ENCODE results near the gene CAB39L. TPM values are rescaled to one million over a fixed set of nuclear protein-coding genes. Genes with fewer than 3 reads are reported as not detected.
A peak's percentile ranks its signal among the peaks of the same experiment; 100 is the strongest.

CAB39L gene
- polyA plus RNA-seq (2013, experiment 1 of 2), result 13.7 TPM
- polyA plus RNA-seq (2013, experiment 2 of 2), result 13.9 TPM

- H2BK12ac ChIP-seq (ENCODE audit: low read length), result no peak within 1 kb of the TSS
- H2AK5ac ChIP-seq (ENCODE audit: low read depth, low read length), result no peak within 1 kb of the TSS
- WGBS, 2 donors (ENCODE audit: extremely low coverage in 2 of 2, insufficient read length in 2 of 2, insufficient replicate concordance in 1 of 2), result no CpG with 5 or more reads among the region's 53 CpGs
These were observed at the start of gene CAB39L, which contains the start of gene SETDB2 for GRCh38 chr13:49443704-49444523. CAB39L (minus strand) TSS chr13:49444064; CDS start chr13:49382910, 61,154 bp downstream. SETDB2 (plus strand) TSS chr13:49444274; CDS start chr13:49451894, 7,620 bp downstream.

GRCh38 chr13:49488563-49488962 is 44.7 kb upstream of the CAB39L start:
- Histone ChIP-seq H2BK12ac (ENCODE audit: low read length) (no peak overlapping the region), H3K9me3 (replicated peaks in 1 of 2; ENCODE audit: control insufficient read depth in 2 of 2, insufficient read depth in 1 of 2, low read depth in 1 of 2, low read length in 2 of 2) (no peaks in the 10 kb centered on the region), H2BK15ac (ENCODE audit: low read length) (no peak overlapping the region), H3K4me2 (ENCODE audit: insufficient read depth, low read length, poor library complexity, severe bottlenecking) (no peak overlapping the region), H4K8ac (ENCODE audit: low read depth, low read length) (no peak overlapping the region), H3K27me3 (ENCODE audit: control insufficient read depth in 3 of 3, insufficient read depth in 3 of 3, low read depth in 1 of 3, low read length in 3 of 3) (no peaks in the 10 kb centered on the region), H3K9ac (ENCODE audit: low read depth, low read length, poor library complexity) (no peak overlapping the region), H3K4ac (ENCODE audit: low read length) (no peak overlapping the region), H4K91ac (ENCODE audit: low read depth, low read length, poor library complexity) (no peak overlapping the region), H2BK120ac (ENCODE audit: low read depth, low read length) (no peak overlapping the region), H3K79me1 (ENCODE audit: low read depth, low read length) (no peaks in the 10 kb centered on the region), H3K4me3 (ENCODE audit: low read length in 2 of 2) (no peak overlapping the region), H2AK5ac (ENCODE audit: low read depth, low read length) (no peak overlapping the region), H3K36me3 (replicated peaks in 1 of 2; ENCODE audit: control insufficient read depth in 2 of 2, insufficient read depth in 2 of 2, low read length in 2 of 2) (peaks cover 0 to 9% of the 10 kb centered on the region in 2 donors), H3K14ac (ENCODE audit: low read length) (no peak overlapping the region), H3K4me1 (ENCODE audit: control insufficient read depth in 2 of 2, insufficient read depth in 1 of 2, low read depth in 1 of 2, low read length in 2 of 2) (no peaks in the 10 kb centered on the region), H3K18ac (ENCODE audit: low read length) (no peak overlapping the region), H2AFZ (ENCODE audit: low read length) (no peak overlapping the region), H3K27ac (replicated peaks; ENCODE audit: low read length) (no peak overlapping the region), H3K23ac (ENCODE audit: low read depth, low read length, poor library complexity) (no peak overlapping the region), H2BK5ac (ENCODE audit: low read length) (no peak overlapping the region)
- WGBS, 2 donors (ENCODE audit: extremely low coverage in 2 of 2, insufficient read length in 2 of 2, insufficient replicate concordance in 1 of 2), result no CpG with 5 or more reads among the region's 2 CpGs
- DNase-seq (ENCODE audit: low spot score), result no peak

More at GRCh38 chr13:49443704-49444523, at the start of gene CAB39L, which contains the start of gene SETDB2:
- H4K91ac ChIP-seq (ENCODE audit: low read depth, low read length, poor library complexity), result no peak within 1 kb of the TSS
- H2AFZ ChIP-seq (ENCODE audit: low read length), result peak within 1 kb of the TSS; percentile 93
- H2BK15ac ChIP-seq (ENCODE audit: low read length), result peak within 1 kb of the TSS; percentile 91
- H4K8ac ChIP-seq (ENCODE audit: low read depth, low read length), result no peak within 1 kb of the TSS
- no peaks in the 10 kb centered on the region for H3K79me1 ChIP-seq (ENCODE audit: low read depth, low read length)
- H3K27ac ChIP-seq (replicated peaks; ENCODE audit: low read length), result peak within 1 kb of the TSS; percentile 78
- H3K4me3 ChIP-seq (ENCODE audit: low read length in 2 of 2), result peak within 1 kb of the TSS; percentile 74 to 91
- peak within 1 kb of the TSS; percentile 84 for H3K4me2 ChIP-seq (ENCODE audit: insufficient read depth, low read length, poor library complexity, severe bottlenecking)
- H3K14ac ChIP-seq (ENCODE audit: low read length), result peak within 1 kb of the TSS; percentile 79
- peak within 1 kb of the TSS; percentile 91 for H3K9ac ChIP-seq (ENCODE audit: low read depth, low read length, poor library complexity)
- no peaks in the 10 kb centered on the region for H3K9me3 ChIP-seq (replicated peaks in 1 of 2; ENCODE audit: control insufficient read depth in 2 of 2, insufficient read depth in 1 of 2, low read depth in 1 of 2, low read length in 2 of 2)
- no peak within 1 kb of the TSS for H3K4ac ChIP-seq (ENCODE audit: low read length)
- peaks cover 0 to 2% of the 10 kb centered on the region in 2 donors for H3K4me1 ChIP-seq (ENCODE audit: control insufficient read depth in 2 of 2, insufficient read depth in 1 of 2, low read depth in 1 of 2, low read length in 2 of 2)
- H3K36me3 ChIP-seq (replicated peaks in 1 of 2; ENCODE audit: control insufficient read depth in 2 of 2, insufficient read depth in 2 of 2, low read length in 2 of 2), result peaks cover 0 to 8% of the 10 kb centered on the region in 2 donors
- no peaks in the 10 kb centered on the region for H3K27me3 ChIP-seq (ENCODE audit: control insufficient read depth in 3 of 3, insufficient read depth in 3 of 3, low read depth in 1 of 3, low read length in 3 of 3)
- peak; percentile 95 for DNase-seq (ENCODE audit: low spot score)
- H3K23ac ChIP-seq (ENCODE audit: low read depth, low read length, poor library complexity), result peak within 1 kb of the TSS; percentile 97
- H2BK5ac ChIP-seq (ENCODE audit: low read length), result peak within 1 kb of the TSS; percentile 91
- H2BK120ac ChIP-seq (ENCODE audit: low read depth, low read length), result no peak within 1 kb of the TSS
- H3K18ac ChIP-seq (ENCODE audit: low read length), result peak within 1 kb of the TSS; percentile 94

GRCh38 chr13:49481788-49482187 is 37.9 kb upstream of the CAB39L start:
- H4K8ac ChIP-seq (ENCODE audit: low read depth, low read length), result no peak overlapping the region
- H2BK12ac ChIP-seq (ENCODE audit: low read length), result no peak overlapping the region
- no peak overlapping the region for H2BK5ac ChIP-seq (ENCODE audit: low read length)
- no peak for DNase-seq (ENCODE audit: low spot score)
- no peak overlapping the region for H3K14ac ChIP-seq (ENCODE audit: low read length)
- H3K27me3 ChIP-seq (ENCODE audit: control insufficient read depth in 3 of 3, insufficient read depth in 3 of 3, low read depth in 1 of 3, low read length in 3 of 3), result no peaks in the 10 kb centered on the region
- no peak overlapping the region for H3K9ac ChIP-seq (ENCODE audit: low read depth, low read length, poor library complexity)
- no peak overlapping the region for H2BK120ac ChIP-seq (ENCODE audit: low read depth, low read length)
- no peak overlapping the region for H2BK15ac ChIP-seq (ENCODE audit: low read length)
- H3K27ac ChIP-seq (replicated peaks; ENCODE audit: low read length), result no peak overlapping the region
- no peaks in the 10 kb centered on the region for H3K4me1 ChIP-seq (ENCODE audit: control insufficient read depth in 2 of 2, insufficient read depth in 1 of 2, low read depth in 1 of 2, low read length in 2 of 2)
- no CpG with 5 or more reads among the region's 5 CpGs for WGBS, 2 donors (ENCODE audit: extremely low coverage in 2 of 2, insufficient read length in 2 of 2, insufficient replicate concordance in 1 of 2)
- H3K79me1 ChIP-seq (ENCODE audit: low read depth, low read length), result no peaks in the 10 kb centered on the region
- H2AK5ac ChIP-seq (ENCODE audit: low read depth, low read length), result no peak overlapping the region
- H3K4ac ChIP-seq (ENCODE audit: low read length), result no peak overlapping the region
- no peak overlapping the region for H3K18ac ChIP-seq (ENCODE audit: low read length)
- H3K23ac ChIP-seq (ENCODE audit: low read depth, low read length, poor library complexity), result no peak overlapping the region
- no peaks in the 10 kb centered on the region for H3K9me3 ChIP-seq (replicated peaks in 1 of 2; ENCODE audit: control insufficient read depth in 2 of 2, insufficient read depth in 1 of 2, low read depth in 1 of 2, low read length in 2 of 2)
- H4K91ac ChIP-seq (ENCODE audit: low read depth, low read length, poor library complexity), result no peak overlapping the region
- no peak overlapping the region for H3K4me2 ChIP-seq (ENCODE audit: insufficient read depth, low read length, poor library complexity, severe bottlenecking)
- no peak overlapping the region for H2AFZ ChIP-seq (ENCODE audit: low read length)
- H3K36me3 ChIP-seq (replicated peaks in 1 of 2; ENCODE audit: control insufficient read depth in 2 of 2, insufficient read depth in 2 of 2, low read length in 2 of 2), result peaks cover 0 to 38% of the 10 kb centered on the region in 2 donors
- no peak overlapping the region for H3K4me3 ChIP-seq (ENCODE audit: low read length in 2 of 2)

GRCh38 chr13:49476529-49476928 is 32.7 kb upstream of the CAB39L start:
- no peak overlapping the region for H2AK5ac ChIP-seq (ENCODE audit: low read depth, low read length)
- no peak overlapping the region for H3K4me3 ChIP-seq (ENCODE audit: low read length in 2 of 2)
- H3K4me2 ChIP-seq (ENCODE audit: insufficient read depth, low read length, poor library complexity, severe bottlenecking), result no peak overlapping the region
- no peak overlapping the region for H2BK5ac ChIP-seq (ENCODE audit: low read length)
- no peak overlapping the region for H3K14ac ChIP-seq (ENCODE audit: low read length)
- H3K36me3 ChIP-seq (replicated peaks in 1 of 2; ENCODE audit: control insufficient read depth in 2 of 2, insufficient read depth in 2 of 2, low read length in 2 of 2), result peaks cover 0 to 51% of the 10 kb centered on the region in 2 donors
- H3K27ac ChIP-seq (replicated peaks; ENCODE audit: low read length), result no peak overlapping the region
- no peak overlapping the region for H3K4ac ChIP-seq (ENCODE audit: low read length)
- H3K79me1 ChIP-seq (ENCODE audit: low read depth, low read length), result no peaks in the 10 kb centered on the region
- H4K8ac ChIP-seq (ENCODE audit: low read depth, low read length), result no peak overlapping the region
- H4K91ac ChIP-seq (ENCODE audit: low read depth, low read length, poor library complexity), result no peak overlapping the region
- no peak overlapping the region for H2AFZ ChIP-seq (ENCODE audit: low read length)
- no peak overlapping the region for H3K9ac ChIP-seq (ENCODE audit: low read depth, low read length, poor library complexity)
- no peaks in the 10 kb centered on the region for H3K9me3 ChIP-seq (replicated peaks in 1 of 2; ENCODE audit: control insufficient read depth in 2 of 2, insufficient read depth in 1 of 2, low read depth in 1 of 2, low read length in 2 of 2)
- no peak overlapping the region for H2BK120ac ChIP-seq (ENCODE audit: low read depth, low read length)
- DNase-seq (ENCODE audit: low spot score), result no peak
- no peaks in the 10 kb centered on the region for H3K27me3 ChIP-seq (ENCODE audit: control insufficient read depth in 3 of 3, insufficient read depth in 3 of 3, low read depth in 1 of 3, low read length in 3 of 3)
- no peak overlapping the region for H2BK15ac ChIP-seq (ENCODE audit: low read length)
- no peak overlapping the region for H2BK12ac ChIP-seq (ENCODE audit: low read length)
- H3K18ac ChIP-seq (ENCODE audit: low read length), result no peak overlapping the region
- no peak overlapping the region for H3K23ac ChIP-seq (ENCODE audit: low read depth, low read length, poor library complexity)
- WGBS, 2 donors (ENCODE audit: extremely low coverage in 2 of 2, insufficient read length in 2 of 2, insufficient replicate concordance in 1 of 2), result no CpG with 5 or more reads among the region's 7 CpGs
- no peaks in the 10 kb centered on the region for H3K4me1 ChIP-seq (ENCODE audit: control insufficient read depth in 2 of 2, insufficient read depth in 1 of 2, low read depth in 1 of 2, low read length in 2 of 2)
